ENCODE results near the gene CABLES2. TPM values are rescaled to one million over a fixed set of nuclear protein-coding genes. Genes with fewer than 3 reads are reported as not detected.

The CABLES2 gene
- total and polyA plus RNA-seq, 3 donors from 2014 or later, result 51.0 to 83.0 (median 58.6) TPM

DNA sequence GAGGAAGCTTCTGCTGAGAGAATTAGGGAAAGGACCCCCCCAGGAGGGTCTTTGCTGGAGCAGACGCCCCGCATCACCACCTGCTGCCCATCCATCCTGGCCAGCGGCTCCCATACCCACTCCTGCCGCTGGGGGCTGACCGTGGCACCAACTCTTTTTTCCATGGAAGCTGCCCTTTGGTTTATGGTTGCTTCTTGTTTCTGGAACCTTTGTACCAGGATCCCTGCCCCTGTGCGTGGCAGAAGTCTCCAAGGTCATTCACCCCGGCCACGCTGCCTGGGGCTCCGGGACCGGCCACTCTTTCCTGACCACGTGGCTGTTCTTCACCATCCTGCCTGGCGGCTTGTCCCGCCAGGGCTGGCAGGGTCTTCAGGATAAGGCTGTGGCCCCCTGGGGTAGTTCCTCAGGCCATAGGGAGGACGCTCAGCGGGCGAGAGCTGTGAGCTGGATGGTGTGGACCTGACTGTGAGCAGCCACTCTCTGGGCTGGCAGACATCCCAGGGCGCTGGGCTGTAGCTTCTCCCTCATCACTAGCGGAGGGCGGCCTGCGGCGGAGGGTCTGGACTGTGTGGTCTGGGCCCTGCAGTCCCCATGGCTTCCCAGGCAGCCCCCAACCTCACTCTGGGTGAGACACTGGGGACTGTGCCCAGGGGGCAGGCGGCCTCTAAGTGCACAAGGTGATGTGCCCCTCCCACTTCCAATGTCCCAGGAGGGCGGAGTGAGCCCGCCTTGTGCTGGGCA is 43.0 kb upstream of the CABLES2 start:
- TF ChIP-seq, protein P1, sequence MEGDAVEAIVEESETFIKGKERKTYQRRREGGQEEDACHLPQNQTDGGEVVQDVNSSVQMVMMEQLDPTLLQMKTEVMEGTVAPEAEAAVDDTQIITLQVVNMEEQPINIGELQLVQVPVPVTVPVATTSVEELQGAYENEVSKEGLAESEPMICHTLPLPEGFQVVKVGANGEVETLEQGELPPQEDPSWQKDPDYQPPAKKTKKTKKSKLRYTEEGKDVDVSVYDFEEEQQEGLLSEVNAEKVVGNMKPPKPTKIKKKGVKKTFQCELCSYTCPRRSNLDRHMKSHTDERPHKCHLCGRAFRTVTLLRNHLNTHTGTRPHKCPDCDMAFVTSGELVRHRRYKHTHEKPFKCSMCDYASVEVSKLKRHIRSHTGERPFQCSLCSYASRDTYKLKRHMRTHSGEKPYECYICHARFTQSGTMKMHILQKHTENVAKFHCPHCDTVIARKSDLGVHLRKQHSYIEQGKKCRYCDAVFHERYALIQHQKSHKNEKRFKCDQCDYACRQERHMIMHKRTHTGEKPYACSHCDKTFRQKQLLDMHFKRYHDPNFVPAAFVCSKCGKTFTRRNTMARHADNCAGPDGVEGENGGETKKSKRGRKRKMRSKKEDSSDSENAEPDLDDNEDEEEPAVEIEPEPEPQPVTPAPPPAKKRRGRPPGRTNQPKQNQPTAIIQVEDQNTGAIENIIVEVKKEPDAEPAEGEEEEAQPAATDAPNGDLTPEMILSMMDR (IDR thresholded peaks at IDR 0.05), result no peak
- no peak for TF ChIP-seq POLR2A (IDR thresholded peaks at IDR 0.05)
- Histone ChIP-seq H3K27me3 (no peaks in the 10 kb centered on the region), H3K4me1 (no peaks in the 10 kb centered on the region), H3K4me3 (no peak overlapping the region), H3K27ac (no peak overlapping the region), H3K9me3 (no peaks in the 10 kb centered on the region), H3K36me3 (ENCODE audit: low read depth, missing control alignments) (no peaks in the 10 kb centered on the region)
- peak; percentile 63 for DNase-seq
- intact Hi-C loops (cut with DNase I; ENCODE audit: low total_unique reads), result no loop called here
- WGBS, 2 donors, result 60 to 76% methylated on average over 16 to 24 of the region's 24 CpGs

DNA sequence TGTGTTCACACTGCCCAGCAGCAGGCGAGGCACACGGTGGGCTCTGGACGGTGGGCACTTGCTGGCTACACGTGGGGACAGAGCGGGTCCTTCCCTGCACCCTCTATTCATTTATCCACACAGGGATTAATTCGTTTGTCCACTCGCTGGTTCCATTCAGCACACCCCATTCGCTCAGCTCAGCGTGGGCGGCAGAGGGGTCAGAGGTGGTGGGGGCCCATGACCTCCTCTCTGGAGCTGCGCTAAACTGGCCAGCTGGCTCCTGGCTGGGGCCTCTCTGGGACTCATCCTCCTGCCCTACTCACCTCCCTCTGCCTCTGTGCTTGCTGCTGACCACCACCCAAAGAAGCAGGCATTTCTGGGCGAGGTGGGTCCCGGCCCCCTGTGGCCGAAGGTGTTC is 41.7 kb upstream of the CABLES2 start:
- TF ChIP-seq, protein P1 (IDR thresholded peaks at IDR 0.05), result no peak
- TF ChIP-seq POLR2A (IDR thresholded peaks at IDR 0.05), result no peak
- H3K36me3 ChIP-seq (ENCODE audit: low read depth, missing control alignments), result no peaks in the 10 kb centered on the region
- no peaks in the 10 kb centered on the region for H3K9me3 ChIP-seq
- H3K4me1 ChIP-seq, result no peaks in the 10 kb centered on the region
- no peak for DNase-seq
- H3K27ac ChIP-seq, result no peak overlapping the region
- no peaks in the 10 kb centered on the region for H3K27me3 ChIP-seq
- WGBS, 2 donors, result 59 to 69% methylated on average over 14 of the region's 14 CpGs
- intact Hi-C loops (cut with DNase I; ENCODE audit: low total_unique reads), result no loop called here
- H3K4me3 ChIP-seq, result no peak overlapping the region

DNA sequence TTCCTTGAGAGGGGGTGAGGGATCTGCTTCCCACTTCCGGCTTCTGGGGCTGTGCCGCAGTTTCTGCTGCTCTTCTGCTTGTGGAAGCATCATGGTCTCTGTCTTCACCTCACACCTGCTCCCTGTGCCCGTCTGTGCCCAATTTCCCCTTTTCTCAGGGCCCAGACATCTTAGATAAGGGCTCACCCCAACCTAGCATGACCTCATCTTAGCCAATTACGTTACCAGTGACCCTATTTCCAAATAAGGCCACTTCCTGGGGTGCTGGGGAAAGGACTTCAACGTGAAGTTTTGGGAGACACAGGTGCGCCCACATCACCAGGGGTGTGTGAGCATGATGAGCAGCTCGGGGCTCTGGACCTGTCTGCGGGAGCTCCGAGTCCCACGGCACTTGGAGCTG is 41.0 kb upstream of the CABLES2 start:
- 79 to 92% methylated on average over 8 to 10 of the region's 10 CpGs for WGBS, 2 donors
- TF ChIP-seq, protein P1 (IDR thresholded peaks at IDR 0.05), result no peak
- Histone ChIP-seq H3K27ac (no peak overlapping the region), H3K36me3 (ENCODE audit: low read depth, missing control alignments) (no peaks in the 10 kb centered on the region), H3K9me3 (no peaks in the 10 kb centered on the region), H3K4me3 (no peak overlapping the region), H3K27me3 (no peaks in the 10 kb centered on the region), H3K4me1 (no peaks in the 10 kb centered on the region)
- DNase-seq, result no peak
- intact Hi-C loops (cut with DNase I; ENCODE audit: low total_unique reads), result no loop called here

DNA sequence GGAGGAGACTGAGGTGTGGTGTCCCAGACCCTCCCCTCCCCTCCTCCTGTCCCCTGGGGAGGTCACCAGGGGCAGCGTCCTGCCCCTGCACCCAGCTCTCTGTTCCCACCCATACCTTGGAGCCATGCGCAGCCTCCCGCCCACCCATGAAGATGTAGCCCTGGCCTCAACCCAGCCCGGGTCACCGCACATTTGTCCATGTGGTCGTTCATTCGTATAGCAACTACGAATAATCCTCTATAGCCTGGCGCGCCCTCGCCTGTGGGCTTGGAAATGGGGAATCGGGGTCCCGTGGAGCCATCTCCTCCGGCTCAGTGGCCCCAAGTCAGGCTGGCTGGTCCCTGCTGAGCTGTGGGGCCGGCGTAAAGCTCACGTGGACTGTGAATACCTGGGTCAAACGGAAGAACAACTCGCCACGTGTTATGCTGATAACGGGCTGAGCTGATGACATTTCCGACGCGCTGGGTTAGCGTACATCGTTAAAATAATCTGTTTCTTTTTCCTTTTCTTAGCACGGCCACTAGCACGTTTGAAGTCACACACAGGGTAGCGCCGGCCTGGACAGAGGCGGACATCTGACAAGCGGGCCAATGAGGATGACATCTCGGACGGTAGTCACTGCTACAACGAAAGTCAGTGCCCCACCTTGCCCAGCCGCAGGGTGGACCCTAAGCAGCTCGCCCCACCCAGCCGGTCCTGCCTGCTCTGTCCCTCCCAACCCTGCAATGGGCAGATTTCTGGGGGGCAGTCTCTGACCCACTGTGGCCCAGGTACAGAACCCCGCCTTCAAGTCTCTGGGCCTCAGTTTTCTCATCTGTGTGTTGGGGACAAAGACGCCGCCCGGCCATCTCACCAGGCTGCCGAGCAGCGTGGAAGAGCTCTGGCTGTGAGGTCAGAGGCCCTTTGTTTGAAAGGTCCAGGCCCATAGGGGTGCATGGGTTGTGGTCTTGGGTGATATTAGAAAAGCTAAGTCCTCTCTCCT is 40.1 kb upstream of the CABLES2 start:
- WGBS, 2 donors, result 86 to 90% methylated on average over 35 to 43 of the region's 44 CpGs
- H3K27me3 ChIP-seq, result no peaks in the 10 kb centered on the region

More for the DNA sequence above, 40.1 kb upstream of the CABLES2 start:
- no peak overlapping the region for H3K27ac ChIP-seq
- H3K4me1 ChIP-seq, result no peaks in the 10 kb centered on the region
- H3K9me3 ChIP-seq, result no peaks in the 10 kb centered on the region
- intact Hi-C loops (cut with DNase I; ENCODE audit: low total_unique reads), result no loop called here
- no peak for DNase-seq
- H3K4me3 ChIP-seq, result no peak overlapping the region
- no peaks in the 10 kb centered on the region for H3K36me3 ChIP-seq (ENCODE audit: low read depth, missing control alignments)
- no peak for TF ChIP-seq POLR2A (IDR thresholded peaks at IDR 0.05)
- TF ChIP-seq, protein P1 (IDR thresholded peaks at IDR 0.05), result no peak

Measured in testis (tissue), 3 donors.